Parathyroid adenoma (tissue), 2 donors: Measurements from ENCODE around the gene GPR107.
"Not testable (repeated sequence)": the region's sequence is repeated elsewhere in the genome, so short reads cannot be mapped to it uniquely, and the experiment has no call there.

ENCODE experiments used
- H2AFZ ChIP-seq: fragments of 300-600 bp; sonication (generic); one replicate; pipeline ENCODE4 v1.7.0; 2017; ENCODE audit warnings: antibody characterized with exemption, mild to moderate bottlenecking
- H3K27ac ChIP-seq: fragments of 300-600 bp; sonication (generic); one replicate; pipeline ENCODE4 v1.7.0; 2017
- H3K27me3 ChIP-seq: fragments of 300-600 bp; sonication (generic); one replicate; pipeline ENCODE4 v1.7.0; 2017; ENCODE audit warnings: low read length; ENCODE audit not compliant: control insufficient read depth, insufficient read depth
- H3K36me3 ChIP-seq: fragments of 300-600 bp; sonication (generic); one replicate; pipeline ENCODE4 v1.7.0; 2017; ENCODE audit warnings: low read length; ENCODE audit not compliant: control insufficient read depth, insufficient read depth
- H3K4me1 ChIP-seq: fragments of 300-600 bp; sonication (generic); one replicate; pipeline ENCODE4 v1.7.0; 2017; ENCODE audit warnings: control low read depth
- H3K4me2 ChIP-seq: fragments of 300-600 bp; sonication (generic); one replicate; pipeline ENCODE4 v1.7.0; 2017; ENCODE audit warnings: low read length
- H3K4me3 ChIP-seq: fragments of 300-600 bp; sonication (generic); one replicate; pipeline ENCODE4 v1.7.0; 2017; ENCODE audit warnings: low read depth, low read length
- H3K79me2 ChIP-seq: fragments of 300-600 bp; sonication (generic); one replicate; pipeline ENCODE4 v1.7.0; 2017; ENCODE audit warnings: control low read depth
- H3K9ac ChIP-seq: fragments of 300-600 bp; sonication (generic); one replicate; pipeline ENCODE4 v1.7.0; 2017; ENCODE audit warnings: mild to moderate bottlenecking
- H3K9me3 ChIP-seq: fragments of 300-600 bp; sonication (generic); one replicate; pipeline ENCODE4 v1.7.0; 2017; ENCODE audit warnings: low read length; ENCODE audit not compliant: control insufficient read depth
- CTCF ChIP-seq: fragments of 300-600 bp; sonication (generic); IDR thresholded peaks from one replicate; pipeline ENCODE4 v1.7.0; 2017; ENCODE audit warnings: antibody characterized with exemption, mild to moderate bottlenecking
- donor health status: primary hyperparathyroidism.

The GPR107 gene

GRCh38 chr9:130010151-130010988, 43.3 kb upstream of the GPR107 start:
- Histone ChIP-seq H3K27ac (no peak overlapping the region), H3K9ac (no peak overlapping the region), H3K4me2 (no peak overlapping the region), H2AFZ (no peak overlapping the region), H3K79me2 (peaks cover 2% of the 10 kb centered on the region), H3K4me1 (no peaks in the 10 kb centered on the region), H3K36me3 (no peaks in the 10 kb centered on the region), H3K4me3 (no peak overlapping the region), H3K27me3 (no peaks in the 10 kb centered on the region), H3K9me3 (no peaks in the 10 kb centered on the region)
- no peak for TF ChIP-seq CTCF

- no peaks in the 10 kb centered on the region for H3K4me1 ChIP-seq
- TF ChIP-seq CTCF = no peak
- no peak overlapping the region for H3K27ac ChIP-seq
Observed at GRCh38 chr9:130013326-130013725, 40.4 kb upstream of the GPR107 start.

GRCh38 chr9:130015353-130016019, 38.2 kb upstream of the GPR107 start:
- no peak overlapping the region for H3K9ac ChIP-seq
- H3K4me3 ChIP-seq = no peak overlapping the region
- H3K4me1 ChIP-seq = no peaks in the 10 kb centered on the region
- H3K4me2 ChIP-seq = no peak overlapping the region
- no peak overlapping the region for H2AFZ ChIP-seq
- no peaks in the 10 kb centered on the region for H3K27me3 ChIP-seq
- no peaks in the 10 kb centered on the region for H3K36me3 ChIP-seq
- H3K27ac ChIP-seq = no peak overlapping the region
- no peaks in the 10 kb centered on the region for H3K9me3 ChIP-seq
- no peak for TF ChIP-seq CTCF
- peaks cover 4% of the 10 kb centered on the region for H3K79me2 ChIP-seq

More at GRCh38 chr9:130013326-130013725, 40.4 kb upstream of the GPR107 start:
- Histone ChIP-seq H3K9me3 (no peaks in the 10 kb centered on the region), H3K4me2 (no peak overlapping the region), H3K4me3 (no peak overlapping the region), H3K9ac (no peak overlapping the region), H3K36me3 (no peaks in the 10 kb centered on the region), H2AFZ (no peak overlapping the region), H3K27me3 (no peaks in the 10 kb centered on the region), H3K79me2 (peaks cover 4% of the 10 kb centered on the region)

- H3K9me3 ChIP-seq = no peaks in the 10 kb centered on the region
- no peaks in the 10 kb centered on the region for H3K36me3 ChIP-seq
- no peak overlapping the region for H2AFZ ChIP-seq
- no peak overlapping the region for H3K4me3 ChIP-seq
- no peak overlapping the region for H3K9ac ChIP-seq
- H3K79me2 ChIP-seq = peaks cover 2% of the 10 kb centered on the region
- H3K27me3 ChIP-seq = no peaks in the 10 kb centered on the region
- no peak overlapping the region for H3K4me2 ChIP-seq
- no peaks in the 10 kb centered on the region for H3K4me1 ChIP-seq
- no peak overlapping the region for H3K27ac ChIP-seq
- no peak for TF ChIP-seq CTCF
Observed at GRCh38 chr9:130017076-130017475, 36.6 kb upstream of the GPR107 start.

GRCh38 chr9:130017510-130017909, 36.2 kb upstream of the GPR107 start:
- H3K27ac ChIP-seq, H3K4me3 ChIP-seq, H3K79me2 ChIP-seq, H2AFZ ChIP-seq, H3K9ac ChIP-seq, H3K27me3 ChIP-seq, H3K4me1 ChIP-seq, H3K36me3 ChIP-seq, H3K4me2 ChIP-seq, H3K9me3 ChIP-seq: not testable (repeated sequence)
